GM21529 (cell line): ENCODE data around the gene IL1RAPL1.
"Not testable (repeated sequence)": the region's sequence is repeated elsewhere in the genome, so short reads cannot be mapped to it uniquely, and the experiment has no call there.

Experiments used
- ATAC-seq: cut with Tn5 transposase; IDR thresholded peaks from one replicate; pipeline ENCODE4 v1.9.1; 2021; ENCODE audit not compliant: unreplicated experiment

Gene IL1RAPL1

GRCh38 chrX:29083823-29084222, 496.6 kb downstream of the IL1RAPL1 start:
- ATAC-seq = no peak

- ATAC-seq = no peak
Observed at GRCh38 chrX:29090811-29091210, 503.6 kb downstream of the IL1RAPL1 start.

- no peak for ATAC-seq
Observed at GRCh38 chrX:29107231-29107630, 520.0 kb downstream of the IL1RAPL1 start.

- ATAC-seq = no peak
Observed at GRCh38 chrX:29110041-29110440, 522.8 kb downstream of the IL1RAPL1 start.

- no peak for ATAC-seq
Observed at GRCh38 chrX:29113221-29113620, 526.0 kb downstream of the IL1RAPL1 start.

GRCh38 chrX:29122817-29123216, 535.6 kb downstream of the IL1RAPL1 start:
- ATAC-seq = not testable (repeated sequence)

GRCh38 chrX:29130905-29131304, 543.7 kb downstream of the IL1RAPL1 start:
- no peak for ATAC-seq

GRCh38 chrX:29136904-29137303, 549.7 kb downstream of the IL1RAPL1 start:
- ATAC-seq = no peak

GRCh38 chrX:29138003-29138402, 550.8 kb downstream of the IL1RAPL1 start:
- no peak for ATAC-seq

GRCh38 chrX:29143356-29143755, 556.1 kb downstream of the IL1RAPL1 start:
- no peak for ATAC-seq

- no peak for ATAC-seq
Observed at GRCh38 chrX:29143756-29144155, 556.5 kb downstream of the IL1RAPL1 start.

- no peak for ATAC-seq
Observed at GRCh38 chrX:29145316-29145715, 558.1 kb downstream of the IL1RAPL1 start.

- ATAC-seq = no peak
Observed at GRCh38 chrX:29148511-29148910, 561.3 kb downstream of the IL1RAPL1 start.

- no peak for ATAC-seq
Observed at GRCh38 chrX:29155286-29155685, 568.0 kb downstream of the IL1RAPL1 start.

GRCh38 chrX:29172880-29173279, 585.6 kb downstream of the IL1RAPL1 start:
- ATAC-seq = no peak

GRCh38 chrX:29187264-29187663, 600.0 kb downstream of the IL1RAPL1 start:
- no peak for ATAC-seq

GRCh38 chrX:29196501-29196900, 609.3 kb downstream of the IL1RAPL1 start:
- ATAC-seq = no peak

- ATAC-seq = no peak
Observed at GRCh38 chrX:29215251-29215650, 628.0 kb downstream of the IL1RAPL1 start.

GRCh38 chrX:29225670-29226069, 638.4 kb downstream of the IL1RAPL1 start:
- no peak for ATAC-seq

- no peak for ATAC-seq
Observed at GRCh38 chrX:29229802-29230201, 642.6 kb downstream of the IL1RAPL1 start.

GRCh38 chrX:29231800-29232199, 644.6 kb downstream of the IL1RAPL1 start:
- no peak for ATAC-seq

- ATAC-seq = no peak
Observed at GRCh38 chrX:29233592-29234183, 646.4 kb downstream of the IL1RAPL1 start.

GRCh38 chrX:29237972-29238371, 650.7 kb downstream of the IL1RAPL1 start:
- no peak for ATAC-seq
